ENCODE results near the gene JTB. TPM values are rescaled to one million over a fixed set of nuclear protein-coding genes. Genes with fewer than 3 reads are reported as not detected.

Gene JTB
- total and polyA plus RNA-seq, 12 donors = 49.4 to 225 (median 66.1) TPM

DNA sequence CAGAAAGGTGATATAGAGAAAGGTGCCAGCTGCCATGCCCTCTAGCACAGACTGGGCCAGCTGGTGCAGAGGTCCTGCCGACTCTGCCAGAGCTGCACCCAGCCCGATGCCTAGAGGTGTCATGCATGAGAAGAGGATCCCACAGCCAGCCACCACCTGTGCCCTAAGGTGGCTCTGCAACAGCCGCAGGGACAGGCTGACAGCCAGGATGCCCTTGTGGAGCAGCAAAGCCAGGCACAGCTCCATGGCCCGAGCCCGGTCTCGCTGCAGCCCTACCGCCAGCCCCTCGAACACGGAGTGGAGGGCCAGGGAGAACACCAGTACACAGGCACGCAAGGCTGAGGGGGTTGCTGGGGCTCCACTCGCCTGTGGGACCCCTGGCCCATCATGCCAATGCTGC is 17.3 kb downstream of the JTB start:
- peak overlapping the region in 6 of 10 donors; percentile 58 to 98 (median 94) for H3K27ac ChIP-seq
- TF ChIP-seq, protein P1, sequence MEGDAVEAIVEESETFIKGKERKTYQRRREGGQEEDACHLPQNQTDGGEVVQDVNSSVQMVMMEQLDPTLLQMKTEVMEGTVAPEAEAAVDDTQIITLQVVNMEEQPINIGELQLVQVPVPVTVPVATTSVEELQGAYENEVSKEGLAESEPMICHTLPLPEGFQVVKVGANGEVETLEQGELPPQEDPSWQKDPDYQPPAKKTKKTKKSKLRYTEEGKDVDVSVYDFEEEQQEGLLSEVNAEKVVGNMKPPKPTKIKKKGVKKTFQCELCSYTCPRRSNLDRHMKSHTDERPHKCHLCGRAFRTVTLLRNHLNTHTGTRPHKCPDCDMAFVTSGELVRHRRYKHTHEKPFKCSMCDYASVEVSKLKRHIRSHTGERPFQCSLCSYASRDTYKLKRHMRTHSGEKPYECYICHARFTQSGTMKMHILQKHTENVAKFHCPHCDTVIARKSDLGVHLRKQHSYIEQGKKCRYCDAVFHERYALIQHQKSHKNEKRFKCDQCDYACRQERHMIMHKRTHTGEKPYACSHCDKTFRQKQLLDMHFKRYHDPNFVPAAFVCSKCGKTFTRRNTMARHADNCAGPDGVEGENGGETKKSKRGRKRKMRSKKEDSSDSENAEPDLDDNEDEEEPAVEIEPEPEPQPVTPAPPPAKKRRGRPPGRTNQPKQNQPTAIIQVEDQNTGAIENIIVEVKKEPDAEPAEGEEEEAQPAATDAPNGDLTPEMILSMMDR (IDR thresholded peaks at IDR 0.05) = no peak
- no peaks in the 10 kb centered on the region for H3K9me3 ChIP-seq
- no peaks in the 10 kb centered on the region for H3K27me3 ChIP-seq
- no peak for DNase-seq
- H3K4me1 ChIP-seq = peaks cover 20 to 83% (median 67%) of the 10 kb centered on the region in 9 donors
- intact Hi-C loops (cut with DNase I) = no loop called here
- WGBS, 2 donors = 90 to 97% methylated on average over 11 of the region's 11 CpGs
- H3K4me3 ChIP-seq = no peak overlapping the region
- H3K36me3 ChIP-seq = peaks cover 0 to 29% (median 10%) of the 10 kb centered on the region in 9 donors
- no peak for ATAC-seq

DNA sequence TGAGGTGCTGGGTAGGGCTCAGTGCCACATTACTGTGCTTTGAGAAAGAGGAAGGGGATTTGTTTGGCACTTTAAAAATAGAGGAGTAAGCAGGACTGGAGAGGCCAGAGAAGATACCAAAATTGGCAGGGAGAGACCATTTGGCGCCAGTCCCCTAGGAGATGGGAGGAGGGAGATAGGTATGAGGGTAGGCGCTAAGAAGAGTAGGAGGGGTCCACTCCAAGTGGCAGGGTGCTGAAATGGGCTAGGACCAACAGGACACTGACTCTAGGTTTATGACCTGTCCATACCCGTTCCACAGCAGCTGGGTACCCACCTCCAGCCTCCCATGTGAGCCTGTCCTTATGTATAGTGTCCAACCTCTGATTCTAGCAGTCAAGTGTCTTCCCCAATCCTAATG is 18.0 kb downstream of the JTB start:
- H3K4me3 ChIP-seq = peak overlapping the region in 1 of 10 donors; percentile 98
- peaks cover 0 to 35% (median 10%) of the 10 kb centered on the region in 9 donors for H3K36me3 ChIP-seq
- H3K9me3 ChIP-seq = no peaks in the 10 kb centered on the region
- WGBS, 2 donors = 38 to 46% methylated on average over 3 of the region's 3 CpGs
- H3K27me3 ChIP-seq = no peaks in the 10 kb centered on the region
- ATAC-seq (no peak), DNase-seq (no peak)
- peak overlapping the region in 9 of 10 donors; percentile 58 to 98 (median 95) for H3K27ac ChIP-seq
- intact Hi-C loops (cut with DNase I) = loop anchor here in 1 of 10 donors (10.0 kb wide), 1 partner anchor 165 kb away; no protein-coding TSS in a partner anchor
- TF ChIP-seq, protein P1 (IDR thresholded peaks at IDR 0.05) = no peak
- peaks cover 18 to 84% (median 63%) of the 10 kb centered on the region in 9 donors for H3K4me1 ChIP-seq

DNA sequence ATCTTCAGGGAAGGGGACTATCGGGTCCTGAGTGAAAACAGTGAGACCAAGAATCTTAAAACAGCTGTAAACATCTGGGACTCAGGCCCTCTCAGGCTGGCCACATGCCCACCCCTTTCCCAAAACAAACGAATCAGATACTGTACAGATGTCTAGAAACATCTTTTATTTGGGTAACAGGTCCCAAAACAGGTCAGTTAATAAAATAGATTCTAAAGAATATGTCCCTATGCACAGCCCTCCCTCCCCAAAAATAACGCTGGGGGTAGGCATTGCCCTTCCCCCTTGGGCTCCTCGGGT is 18.6 kb downstream of the JTB start:
- TF ChIP-seq, protein P1 (IDR thresholded peaks at IDR 0.05) = no peak
- Histone ChIP-seq H3K9me3 (no peaks in the 10 kb centered on the region), H3K4me1 (peaks cover 16 to 80% (median 58%) of the 10 kb centered on the region in 9 donors), H3K36me3 (peaks cover 0 to 41% (median 13%) of the 10 kb centered on the region in 9 donors), H3K27ac (peak overlapping the region; percentile 44 to 98 (median 94)), H3K27me3 (no peaks in the 10 kb centered on the region), H3K4me3 (peak overlapping the region in 8 of 10 donors; percentile 71 to 99 (median 94))
- ATAC-seq = no peak
- intact Hi-C loops (cut with DNase I) = loop anchor here in 1 of 10 donors (10.0 kb wide), 1 partner anchor 164 kb away; no protein-coding TSS in a partner anchor
- no peak for DNase-seq
- 12 to 16% methylated on average over 4 of the region's 4 CpGs for WGBS, 2 donors

DNA sequence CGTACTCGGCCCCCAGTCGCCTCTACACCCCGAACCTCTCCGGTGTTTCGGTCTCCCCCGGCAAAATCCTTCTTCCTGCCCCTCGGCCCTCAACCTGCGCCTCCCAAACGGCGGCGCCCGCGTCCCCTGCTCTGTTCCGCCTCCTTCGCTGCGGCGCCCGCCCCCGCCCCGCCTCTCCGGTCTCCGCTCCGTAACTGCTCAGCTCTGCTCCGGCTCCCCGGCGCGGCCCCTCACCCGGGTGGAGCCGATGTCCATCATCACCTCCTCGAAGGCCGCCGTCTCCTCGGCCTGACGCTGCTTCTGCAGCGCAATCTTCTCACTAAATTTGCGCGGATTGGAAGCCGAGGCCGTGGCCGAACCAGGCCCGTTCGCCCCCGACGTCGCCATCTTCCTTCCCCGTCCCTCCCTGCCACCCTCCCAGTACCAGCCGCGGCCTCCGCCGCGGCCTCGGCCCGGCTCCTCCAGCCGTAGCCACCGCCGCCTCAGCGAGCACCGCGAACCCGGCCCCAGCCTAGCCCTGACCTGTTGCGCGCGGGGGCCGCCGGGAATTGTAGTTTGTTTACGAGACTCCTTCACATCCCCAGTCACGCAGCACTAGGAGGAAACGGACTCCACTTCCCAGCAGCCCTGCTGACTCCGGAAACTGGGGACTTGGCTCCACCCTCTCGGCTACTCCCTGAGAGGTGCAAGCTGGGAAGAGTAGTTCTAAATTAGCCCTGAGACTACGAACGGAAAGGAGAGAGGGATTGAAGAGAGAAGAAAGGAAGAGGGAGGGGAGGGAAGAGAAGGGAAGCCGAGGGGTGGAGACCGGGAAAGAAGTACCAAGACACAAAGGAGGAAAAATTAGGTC is 19.1 kb downstream of the JTB start, which contains the start of gene CRTC2:
Gene CRTC2, minus strand, starts transcription at position 502 of the 850 bp plus-strand sequence. Its CDS starts 115 bp downstream, at position 387.
- peak; percentile 88 to 95 (median 90) for ATAC-seq
- TF ChIP-seq, protein P1 (IDR thresholded peaks at IDR 0.05) = peak in 1 of 9 donors; percentile 25
- DNase-seq = peak; percentile 97 to 99
- Histone ChIP-seq H3K36me3 (peaks cover 0 to 47% (median 19%) of the 10 kb centered on the region in 9 donors), H3K4me1 (peaks cover 16 to 78% (median 58%) of the 10 kb centered on the region in 9 donors), H3K27me3 (no peaks in the 10 kb centered on the region), H3K9me3 (no peaks in the 10 kb centered on the region), H3K4me3 (peak within 1 kb of the TSS; percentile 71 to 99 (median 94)), H3K27ac (peak within 1 kb of the TSS; percentile 85 to 98 (median 94))
- 0 to 1% methylated on average over 73 to 74 of the region's 75 CpGs for WGBS, 2 donors
- intact Hi-C loops (cut with DNase I) = loop anchor here in 1 of 10 donors (10.0 kb wide), 1 partner anchor 164 kb away; no protein-coding TSS in a partner anchor
